ENCODE results near the gene KIF6. TPM values are rescaled to one million over a fixed set of nuclear protein-coding genes. Genes with fewer than 3 reads are reported as not detected.

Gene KIF6
- total RNA-seq, 1 experiment from 2014 or later = 2.7 TPM

GRCh38 chr6:39669207-39669972, 55.8 kb downstream of the KIF6 start:
- no peaks in the 10 kb centered on the region for H3K27me3 ChIP-seq (replicated peaks; ENCODE audit: insufficient read depth, low read depth, low read length, poor library complexity)
- peaks cover 5% of the 10 kb centered on the region for H3K4me1 ChIP-seq (ENCODE audit: insufficient read depth, low read length, poor library complexity, severe bottlenecking)
- H3K36me3 ChIP-seq (ENCODE audit: insufficient read depth, low read length, poor library complexity, severe bottlenecking) = no peaks in the 10 kb centered on the region
- H3K4me3 ChIP-seq (ENCODE audit: low read depth, low read length, poor library complexity, severe bottlenecking) = no peak overlapping the region
- intact Hi-C loops (cut with micrococcal nuclease; ENCODE audit: unreplicated experiment) = no loop called here
- TF ChIP-seq EZH2 (IDR thresholded peaks at IDR 0.05; ENCODE audit: borderline replicate concordance, low read depth, low read length, poor library complexity, severe bottlenecking) (no peak), CTCF (conservative IDR thresholded peaks at IDR 0.05; ENCODE audit: low read depth, low read length) (no peak)
- peaks cover 6% of the 10 kb centered on the region for H3K9me3 ChIP-seq (ENCODE audit: low read depth, low read length, poor library complexity, severe bottlenecking)
- BruUV-seq (replicated peaks) = no TSS peak
- ChIA-PET POLR2A (ENCODE audit: low non-redundant PET) (no interaction called here), CTCF (interaction anchor here (0.6 kb wide), 1 partner anchor 20 kb away, joined by 6 read pairs; no protein-coding TSS in a partner anchor)
- H3K27ac ChIP-seq (ENCODE audit: low read depth, low read length, poor library complexity, severe bottlenecking) = no peak overlapping the region
- DNase-seq (ENCODE audit: low spot score) = peak; percentile 11

GRCh38 chr6:39666706-39667489, 58.3 kb downstream of the KIF6 start:
- peaks cover 5% of the 10 kb centered on the region for H3K4me1 ChIP-seq (ENCODE audit: insufficient read depth, low read length, poor library complexity, severe bottlenecking)
- no peak overlapping the region for H3K4me3 ChIP-seq (ENCODE audit: low read depth, low read length, poor library complexity, severe bottlenecking)
- TF ChIP-seq EZH2 (IDR thresholded peaks at IDR 0.05; ENCODE audit: borderline replicate concordance, low read depth, low read length, poor library complexity, severe bottlenecking) = no peak
- TF ChIP-seq CTCF (conservative IDR thresholded peaks at IDR 0.05; ENCODE audit: low read depth, low read length) = no peak
- no peak overlapping the region for H3K27ac ChIP-seq (ENCODE audit: low read depth, low read length, poor library complexity, severe bottlenecking)
- ChIA-PET CTCF (no interaction called here), POLR2A (ENCODE audit: low non-redundant PET) (no interaction called here)
- no peaks in the 10 kb centered on the region for H3K9me3 ChIP-seq (ENCODE audit: low read depth, low read length, poor library complexity, severe bottlenecking)
- BruUV-seq (replicated peaks) = no TSS peak
- DNase-seq (ENCODE audit: low spot score) = no peak
- no peaks in the 10 kb centered on the region for H3K36me3 ChIP-seq (ENCODE audit: insufficient read depth, low read length, poor library complexity, severe bottlenecking)
- intact Hi-C loops (cut with micrococcal nuclease; ENCODE audit: unreplicated experiment) = no loop called here
- no peaks in the 10 kb centered on the region for H3K27me3 ChIP-seq (replicated peaks; ENCODE audit: insufficient read depth, low read depth, low read length, poor library complexity)

GRCh38 chr6:39665861-39666260, 59.3 kb downstream of the KIF6 start:
- Histone ChIP-seq H3K27ac (ENCODE audit: low read depth, low read length, poor library complexity, severe bottlenecking) (no peak overlapping the region), H3K9me3 (ENCODE audit: low read depth, low read length, poor library complexity, severe bottlenecking) (no peaks in the 10 kb centered on the region), H3K36me3 (ENCODE audit: insufficient read depth, low read length, poor library complexity, severe bottlenecking) (no peaks in the 10 kb centered on the region), H3K4me1 (ENCODE audit: insufficient read depth, low read length, poor library complexity, severe bottlenecking) (peaks cover 5% of the 10 kb centered on the region), H3K4me3 (ENCODE audit: low read depth, low read length, poor library complexity, severe bottlenecking) (no peak overlapping the region), H3K27me3 (replicated peaks; ENCODE audit: insufficient read depth, low read depth, low read length, poor library complexity) (no peaks in the 10 kb centered on the region)
- BruUV-seq (replicated peaks) = no TSS peak
- intact Hi-C loops (cut with micrococcal nuclease; ENCODE audit: unreplicated experiment) = no loop called here
- ChIA-PET CTCF (no interaction called here), POLR2A (ENCODE audit: low non-redundant PET) (no interaction called here)
- TF ChIP-seq EZH2 (IDR thresholded peaks at IDR 0.05; ENCODE audit: borderline replicate concordance, low read depth, low read length, poor library complexity, severe bottlenecking) (no peak), CTCF (conservative IDR thresholded peaks at IDR 0.05; ENCODE audit: low read depth, low read length) (no peak)
- DNase-seq (ENCODE audit: low spot score) = no peak
